SK-MEL-5 (cell line): ENCODE measurements around the gene GRK4. TPM values are rescaled to one million over a fixed set of nuclear protein-coding genes. Genes with fewer than 3 reads are reported as not detected.
A peak's percentile ranks its signal among the peaks of the same experiment; 100 is the strongest.

Experiments
- DNase-seq: peaks from one replicate; pipeline ENCODE4 v3.0.0-alpha.2; 2016; ENCODE audit warnings: low read depth, low spot score
- in situ Hi-C: cut with HindIII; loops from 2 replicates; pipeline ENCODE4 v1.10.0; 2016; ENCODE audit warnings: low sequenced_read_pairs, high pct_unique_total_duplicates, low pct_unique_long_range_greater_than_20kb
- total RNA-seq: library from RNA; depleted of rRNA; stranded (reverse); fragments of >200 nt; shearing (Covaris generic); gene quantifications from 2 replicates; pipeline ENCODE4 v1.2.3, GENCODE V29; 2014

Gene GRK4
- total RNA-seq, 1 experiment from 2014 or later = 2.2 TPM

DNA sequence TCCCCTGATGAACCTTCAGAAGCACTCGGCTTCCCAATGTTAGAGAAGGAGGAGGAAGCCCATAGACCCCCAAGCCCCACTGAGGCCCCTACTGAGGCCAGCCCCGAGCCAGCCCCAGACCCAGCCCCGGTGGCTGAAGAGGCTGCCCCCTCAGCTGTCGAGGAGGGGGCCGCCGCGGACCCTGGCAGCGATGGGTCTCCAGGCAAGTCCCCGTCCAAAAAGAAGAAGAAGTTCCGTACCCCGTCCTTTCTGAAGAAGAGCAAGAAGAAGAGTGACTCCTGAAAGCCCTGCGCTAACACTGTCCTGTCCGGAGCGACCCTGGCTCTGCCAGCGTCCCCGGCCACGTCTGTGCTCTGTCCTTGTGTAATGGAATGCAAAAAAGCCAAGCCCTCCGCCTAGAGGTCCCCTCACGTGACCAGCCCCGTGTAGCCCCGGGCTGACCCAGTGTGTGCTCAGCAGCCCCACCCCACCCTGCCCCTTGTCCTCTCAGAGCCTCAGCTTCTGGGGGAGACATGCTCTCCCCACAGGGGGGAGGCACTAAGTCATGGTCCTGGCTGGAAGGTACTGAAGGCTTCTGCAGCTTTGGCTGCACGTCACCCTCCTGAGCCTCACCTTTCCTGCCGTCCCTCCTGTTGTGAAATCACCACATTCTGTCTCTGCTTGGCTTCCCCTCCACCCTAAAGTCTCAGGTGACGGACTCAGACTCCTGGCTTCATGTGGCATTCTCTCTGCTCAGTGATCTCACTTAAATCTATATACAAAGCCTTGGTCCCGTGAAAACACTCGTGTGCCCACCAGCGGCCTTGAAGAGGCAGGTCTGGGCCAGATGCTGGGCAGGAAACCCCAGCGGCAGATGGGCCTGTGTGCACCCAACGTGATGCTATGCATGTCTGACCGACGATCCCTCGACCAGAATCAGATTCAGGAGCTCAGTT lies 34.9 kb upstream of the GRK4 start:
- in situ Hi-C loops = no loop called here
- no peak for DNase-seq

DNA sequence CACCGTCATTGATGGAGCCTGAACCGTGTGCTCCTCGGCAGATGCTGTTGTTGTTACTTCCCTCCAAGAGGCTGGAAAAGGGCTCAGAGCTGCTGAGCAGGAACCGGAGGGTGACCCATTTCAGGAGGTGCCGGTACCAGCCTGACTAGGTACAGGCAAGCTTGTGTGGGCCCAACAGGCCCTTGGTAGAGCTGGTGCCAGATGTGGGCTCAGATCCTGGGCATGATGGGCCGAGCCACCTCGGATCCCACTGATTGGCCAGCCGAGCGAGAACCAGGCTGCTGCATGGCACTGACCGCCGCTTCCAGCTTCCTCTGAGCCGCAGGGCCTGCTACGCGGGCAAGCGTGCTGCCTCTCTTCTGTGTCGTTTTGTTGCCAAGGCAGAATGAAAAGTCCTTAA lies 33.9 kb upstream of the GRK4 start:
- in situ Hi-C loops = no loop called here
- DNase-seq = no peak

DNA sequence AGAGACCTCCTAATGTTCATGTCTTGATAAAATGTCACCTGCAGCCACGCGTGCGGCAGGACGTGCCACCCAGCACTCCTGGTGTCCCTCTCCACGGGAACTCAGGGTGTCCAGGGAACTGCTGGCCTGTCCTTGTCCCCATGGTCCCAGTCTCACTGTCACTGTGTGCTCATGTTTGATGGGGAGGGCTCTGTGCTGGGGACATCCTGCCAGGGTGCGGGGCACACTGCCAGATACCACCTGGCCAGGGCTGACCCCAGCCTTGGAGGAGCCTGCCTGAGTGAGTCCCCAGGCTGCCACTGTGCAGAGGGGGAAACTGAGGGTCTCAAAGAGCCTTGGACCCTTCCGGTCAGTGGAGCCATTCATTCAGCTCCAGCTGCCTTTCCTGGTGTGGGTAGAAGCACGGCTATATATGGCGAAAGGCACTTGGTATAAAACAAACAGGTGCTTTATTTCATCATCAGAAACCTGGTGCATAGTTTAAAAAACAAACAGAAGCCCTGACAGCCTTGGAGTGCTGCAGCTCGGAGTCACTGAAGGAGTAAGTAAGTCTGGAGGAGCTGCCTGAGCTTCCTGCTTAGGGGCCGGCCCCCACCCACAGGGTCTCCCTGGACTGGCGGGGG lies 33.1 kb upstream of the GRK4 start:
- no peak for DNase-seq
- in situ Hi-C loops = no loop called here

DNA sequence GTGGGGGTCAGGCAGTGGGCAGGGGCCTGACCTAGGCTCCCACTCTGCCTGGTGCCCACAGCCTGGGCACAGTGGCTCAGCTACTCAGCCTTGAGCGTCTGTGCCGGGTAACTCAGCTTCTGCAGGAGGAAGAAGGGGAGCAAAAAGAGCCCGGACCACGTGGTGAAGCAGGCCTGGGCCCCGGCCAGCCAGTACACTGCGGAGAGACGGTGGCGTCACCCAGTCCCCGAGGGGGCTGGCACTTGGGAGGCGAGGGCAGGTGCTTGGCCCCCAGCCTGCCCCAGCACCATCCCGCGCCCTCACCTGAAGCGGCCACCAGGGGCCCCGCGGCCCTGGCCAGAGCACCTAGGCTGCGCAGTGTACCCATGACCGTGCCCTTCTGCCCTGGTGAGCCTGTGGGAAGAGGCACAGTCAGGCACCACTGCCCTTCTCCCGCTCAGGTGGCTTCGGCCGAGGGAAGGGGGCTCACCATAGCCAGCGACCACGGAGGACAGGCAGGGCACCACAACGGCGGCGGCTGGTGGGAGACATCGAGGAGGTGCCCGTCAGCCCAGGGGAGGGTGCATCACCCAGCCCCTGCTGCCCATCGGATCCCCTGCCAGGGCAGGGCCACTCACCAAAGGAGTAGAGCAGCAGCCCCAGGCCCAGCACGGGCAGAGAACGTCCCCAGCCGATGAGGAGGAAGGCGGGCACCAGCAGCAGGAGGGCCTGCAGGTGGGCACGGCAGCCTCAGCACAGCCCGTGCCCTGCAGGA lies 32.4 kb upstream of the GRK4 start:
- DNase-seq = no peak
- in situ Hi-C loops = no loop called here

DNA sequence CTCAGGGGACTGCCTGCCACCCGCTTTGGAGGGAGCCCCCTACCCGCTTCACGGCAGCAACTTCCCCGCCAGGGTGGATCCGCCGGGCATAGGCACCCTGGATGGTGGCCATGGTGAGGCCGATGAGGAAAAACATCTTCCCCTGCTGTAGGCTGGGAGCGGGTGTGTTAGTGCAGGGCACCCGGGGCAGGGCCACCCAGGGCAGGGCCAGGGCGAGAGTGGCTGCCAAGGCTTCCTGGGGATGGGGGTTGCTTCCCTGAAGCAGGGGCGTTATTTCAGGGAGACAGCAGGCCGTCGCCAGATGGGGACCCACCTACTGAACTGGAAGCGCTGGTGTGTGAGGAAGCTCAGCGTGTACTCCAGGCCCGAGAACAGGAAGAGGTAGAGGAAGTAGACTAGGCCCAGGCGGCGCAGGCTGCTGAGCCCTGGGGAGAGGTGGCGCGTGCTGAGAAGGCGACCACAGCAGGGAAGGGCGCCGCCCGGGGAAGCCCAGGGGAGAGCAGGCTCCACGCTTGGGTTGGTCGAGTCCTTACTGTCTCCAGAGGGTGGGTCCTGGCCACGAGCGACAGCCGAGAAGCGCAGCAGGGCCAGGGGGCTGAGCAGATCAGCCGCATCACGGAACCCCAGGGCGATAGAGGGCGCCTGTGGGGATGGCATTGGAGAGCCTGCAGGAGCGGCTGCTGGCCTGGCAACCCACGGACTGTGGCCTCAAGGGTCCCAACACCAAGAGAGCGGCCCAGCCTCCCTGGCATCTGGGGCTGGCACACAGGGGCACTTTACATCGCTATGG lies 31.7 kb upstream of the GRK4 start:
- no peak for DNase-seq
- in situ Hi-C loops = no loop called here

GRCh38 chr4:2932321-2932950 lies 30.9 kb upstream of the GRK4 start:
- no peak for DNase-seq
- in situ Hi-C loops = no loop called here

GRCh38 chr4:2932951-2933565 lies 30.3 kb upstream of the GRK4 start:
- no peak for DNase-seq
- in situ Hi-C loops = no loop called here

DNA sequence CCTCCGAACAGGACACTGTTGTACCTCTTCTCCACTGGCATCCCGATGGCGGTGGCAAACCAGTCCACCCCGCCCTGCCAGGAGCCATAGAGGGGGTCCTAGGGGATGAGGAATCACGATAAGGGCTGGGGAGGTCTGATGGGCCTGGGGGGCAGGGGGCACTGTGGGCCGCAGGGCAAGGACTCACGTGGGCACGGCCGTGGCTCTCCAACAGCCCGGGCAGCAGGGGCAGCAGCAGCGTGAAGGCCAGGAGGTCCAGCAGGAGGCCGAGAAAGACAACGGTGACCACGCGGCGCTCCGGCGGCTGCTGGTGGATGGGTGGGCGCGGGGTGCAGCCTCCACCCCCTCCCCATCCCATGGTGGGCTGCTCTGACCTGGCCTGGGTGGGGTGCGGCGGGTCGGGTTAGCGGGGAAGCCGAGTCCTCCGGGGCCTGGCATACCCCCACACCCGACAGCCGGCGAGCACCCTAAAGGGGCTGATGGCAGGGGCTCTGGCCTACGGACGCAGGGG lies 29.8 kb upstream of the GRK4 start:
- no peak for DNase-seq
- in situ Hi-C loops = no loop called here

DNA sequence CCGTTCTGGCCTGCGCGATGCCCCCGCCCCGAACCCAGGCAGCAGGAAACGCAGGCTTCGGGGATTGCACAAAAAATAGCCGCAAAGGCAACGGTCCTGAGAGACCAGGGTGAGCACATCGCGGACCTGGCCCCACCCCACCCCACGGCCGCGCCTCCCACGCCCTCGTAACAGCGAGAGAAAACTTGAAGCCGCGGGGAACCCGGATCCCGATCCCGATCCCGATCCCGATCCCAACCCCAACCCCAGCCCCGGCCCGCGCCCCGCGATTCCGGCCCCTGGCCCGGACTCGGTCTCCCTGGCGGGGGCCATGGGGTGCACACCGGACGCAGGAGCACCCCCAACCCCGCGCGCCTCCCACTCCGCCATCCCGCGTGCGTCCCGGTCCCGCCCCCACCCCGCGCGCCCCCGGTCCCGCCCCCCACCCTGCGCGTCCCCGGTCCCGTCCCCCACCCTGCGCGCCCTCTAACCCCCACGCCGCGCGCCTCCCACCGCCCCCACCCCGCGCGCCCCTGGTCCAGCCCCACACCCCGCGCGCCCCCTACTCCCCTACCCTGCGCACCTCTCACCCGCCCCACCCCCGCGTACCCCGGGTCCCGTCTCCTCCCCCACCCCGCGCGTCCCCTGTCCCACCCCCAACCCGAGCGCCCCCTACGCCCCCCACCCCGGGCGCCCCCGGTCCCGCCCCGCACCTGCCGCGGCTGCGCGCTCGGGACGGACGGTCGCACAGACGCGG lies 29.1 kb upstream of the GRK4 start:
- DNase-seq = no peak
- in situ Hi-C loops = no loop called here

- in situ Hi-C loops = no loop called here
- peak; percentile 86 for DNase-seq
Measured at GRCh38 chr4:2934813-2935761, 28.3 kb upstream of the GRK4 start.

GRCh38 chr4:2935762-2936743 lies 27.3 kb upstream of the GRK4 start:
- no peak for DNase-seq
- in situ Hi-C loops = no loop called here

- DNase-seq = no peak
Measured at GRCh38 chr4:2936773-2937145, 26.6 kb upstream of the GRK4 start.

GRCh38 chr4:2937146-2937857 lies 26.1 kb upstream of the GRK4 start:
- DNase-seq = no peak
- in situ Hi-C loops = no loop called here

More at GRCh38 chr4:2936773-2937145, 26.6 kb upstream of the GRK4 start:
- in situ Hi-C loops = no loop called here
